ENCODE data around the gene PCDHGA9.

PCDHGA9 gene

DNA sequence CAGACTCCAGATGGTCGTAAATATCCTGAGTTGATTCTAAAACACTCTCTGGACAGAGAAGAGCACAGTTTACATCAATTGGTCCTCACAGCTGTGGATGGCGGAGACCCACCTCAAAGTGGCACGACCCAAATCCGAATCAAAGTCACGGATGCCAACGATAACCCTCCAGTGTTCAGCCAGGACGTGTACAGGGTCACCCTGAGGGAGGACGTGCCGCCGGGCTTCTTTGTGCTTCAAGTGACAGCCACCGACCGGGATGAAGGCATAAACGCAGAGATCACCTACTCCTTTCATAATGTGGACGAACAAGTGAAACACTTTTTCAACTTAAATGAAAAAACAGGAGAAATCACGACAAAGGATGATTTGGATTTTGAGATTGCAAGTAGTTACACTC, 41.9 kb upstream of the PCDHGA9 start:
- no peaks in the 10 kb centered on the region for H3K9me2 ChIP-seq (replicated peaks; ENCODE audit: insufficient read depth, low read length)
- H3K4me3 ChIP-seq (ENCODE audit: insufficient read depth, low read length, poor library complexity, severe bottlenecking), result peak overlapping the region; percentile 65
- H2AFZ ChIP-seq (ENCODE audit: low read depth, low read length, severe bottlenecking), result no peak overlapping the region
- H3K9me3 ChIP-seq (ENCODE audit: insufficient read depth, low read length), result peaks cover 32% of the 10 kb centered on the region; the same call in 1 of the 2 replicates
- peaks cover 10% of the 10 kb centered on the region; the same call in 1 of the 2 replicates for H3K36me3 ChIP-seq (ENCODE audit: low read length)
- no peaks in the 10 kb centered on the region for H3K79me2 ChIP-seq (ENCODE audit: insufficient read depth, low read length)
- peak overlapping the region; percentile 58 for H3K4me2 ChIP-seq (ENCODE audit: low read depth, low read length, poor library complexity, severe bottlenecking)
- H3F3A ChIP-seq (ENCODE audit: insufficient read depth), result peaks cover 4% of the 10 kb centered on the region; the same call in 1 of the 2 replicates
- no peaks in the 10 kb centered on the region for H3K27me3 ChIP-seq (ENCODE audit: low read length)
- no peaks in the 10 kb centered on the region for H4K20me1 ChIP-seq (ENCODE audit: low read depth, low read length)
- no peak overlapping the region for H3K27ac ChIP-seq (ENCODE audit: low read depth, low read length)
- H3K9ac ChIP-seq (ENCODE audit: low read length), result no peak overlapping the region
- no peak for TF ChIP-seq CTCF (IDR thresholded peaks at IDR 0.05; ENCODE audit: insufficient read depth, low read length, poor library complexity, severe bottlenecking)
- no peak for TF ChIP-seq EZH2phosphoT487 (conservative IDR thresholded peaks at IDR 0.05; ENCODE audit: low read length)

DNA sequence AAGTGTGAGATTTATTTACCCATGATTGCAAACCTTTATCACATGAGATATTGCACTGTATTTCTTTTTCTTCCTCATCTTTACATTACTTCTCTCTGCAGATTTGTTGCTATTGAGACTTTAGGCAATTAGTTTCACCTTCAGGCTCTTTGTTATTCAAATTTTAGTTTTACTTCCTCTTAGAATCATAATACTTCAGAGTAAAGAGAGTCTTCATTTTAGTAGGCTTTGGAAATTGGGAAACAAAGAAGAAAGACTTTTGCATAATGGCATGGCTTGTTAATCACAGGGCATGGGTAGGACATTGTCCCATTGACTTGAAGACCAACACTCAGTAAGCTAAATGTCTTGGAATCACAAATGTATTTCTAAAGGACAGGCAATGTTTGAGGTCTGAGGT, 39.9 kb upstream of the PCDHGA9 start:
- H3K27me3 ChIP-seq (ENCODE audit: low read length), result no peaks in the 10 kb centered on the region
- H3K79me2 ChIP-seq (ENCODE audit: insufficient read depth, low read length), result no peaks in the 10 kb centered on the region
- H3K27ac ChIP-seq (ENCODE audit: low read depth, low read length), result peak overlapping the region; percentile 55
- no peaks in the 10 kb centered on the region for H4K20me1 ChIP-seq (ENCODE audit: low read depth, low read length)
- H2AFZ ChIP-seq (ENCODE audit: low read depth, low read length, severe bottlenecking), result no peak overlapping the region
- peak overlapping the region; percentile 36 for H3K4me3 ChIP-seq (ENCODE audit: insufficient read depth, low read length, poor library complexity, severe bottlenecking)
- peaks cover 10% of the 10 kb centered on the region; the same call in 1 of the 2 replicates for H3K36me3 ChIP-seq (ENCODE audit: low read length)
- peaks cover 32% of the 10 kb centered on the region; the same call in 1 of the 2 replicates for H3K9me3 ChIP-seq (ENCODE audit: insufficient read depth, low read length)
- H3K4me2 ChIP-seq (ENCODE audit: low read depth, low read length, poor library complexity, severe bottlenecking), result peak overlapping the region; percentile 61
- H3K9ac ChIP-seq (ENCODE audit: low read length), result 0 out of 2 replicates have a peak overlapping the region, but pooled peaks have one; percentile 5
- H3K9me2 ChIP-seq (replicated peaks; ENCODE audit: insufficient read depth, low read length), result no peaks in the 10 kb centered on the region
- peaks cover 4% of the 10 kb centered on the region; the same call in 1 of the 2 replicates for H3F3A ChIP-seq (ENCODE audit: insufficient read depth)
- TF ChIP-seq CTCF (IDR thresholded peaks at IDR 0.05; ENCODE audit: insufficient read depth, low read length, poor library complexity, severe bottlenecking), result no peak

DNA sequence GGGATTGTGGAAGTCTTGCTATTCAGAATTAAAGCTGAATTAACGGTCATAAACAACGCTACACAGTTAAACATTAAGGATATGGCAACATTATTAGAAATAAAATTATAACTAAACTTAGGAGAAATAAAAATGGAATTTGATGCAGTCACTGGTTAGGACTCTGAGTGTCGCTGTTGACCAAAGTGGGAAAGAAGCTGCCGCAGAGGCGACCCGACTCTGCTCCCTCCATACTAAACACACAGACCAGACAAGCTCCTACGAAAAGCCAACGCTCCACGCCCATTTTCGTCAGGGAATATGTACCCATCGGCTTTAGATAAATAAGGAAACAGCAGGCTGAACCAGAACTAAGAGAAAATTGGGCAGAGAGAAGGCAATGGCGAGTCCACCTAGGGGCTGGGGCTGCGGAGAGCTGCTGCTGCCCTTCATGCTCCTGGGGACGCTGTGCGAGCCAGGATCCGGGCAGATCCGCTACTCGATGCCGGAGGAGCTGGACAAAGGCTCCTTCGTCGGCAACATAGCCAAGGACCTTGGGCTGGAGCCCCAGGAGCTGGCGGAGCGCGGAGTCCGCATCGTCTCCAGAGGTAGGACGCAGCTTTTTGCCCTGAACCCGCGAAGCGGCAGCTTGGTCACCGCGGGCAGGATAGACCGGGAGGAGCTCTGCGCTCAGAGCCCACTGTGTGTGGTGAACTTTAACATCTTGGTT, 38.5 kb upstream of the PCDHGA9 start, which contains the start of gene PCDHGA5:
Gene PCDHGA5 (plus strand): TSS at position 211 of the 709 bp plus-strand sequence. CDS start 169 bp downstream, at position 380.
- H3K9me3 ChIP-seq (ENCODE audit: insufficient read depth, low read length), result peaks cover 32% of the 10 kb centered on the region; the same call in 1 of the 2 replicates

More for the DNA sequence above, 38.5 kb upstream of the PCDHGA9 start, which contains the start of gene PCDHGA5:
- Histone ChIP-seq H3K4me3 (ENCODE audit: insufficient read depth, low read length, poor library complexity, severe bottlenecking) (peak within 1 kb of the TSS; percentile 36), H3K36me3 (ENCODE audit: low read length) (peaks cover 10% of the 10 kb centered on the region; the same call in 1 of the 2 replicates), H3K9me2 (replicated peaks; ENCODE audit: insufficient read depth, low read length) (no peaks in the 10 kb centered on the region), H3K27me3 (ENCODE audit: low read length) (no peaks in the 10 kb centered on the region), H2AFZ (ENCODE audit: low read depth, low read length, severe bottlenecking) (no peak within 1 kb of the TSS), H3K9ac (ENCODE audit: low read length) (0 out of 2 replicates have a peak within 1 kb of the TSS, but pooled peaks have one; percentile 5), H3K27ac (ENCODE audit: low read depth, low read length) (peak within 1 kb of the TSS; percentile 55), H3K79me2 (ENCODE audit: insufficient read depth, low read length) (no peaks in the 10 kb centered on the region), H3K4me2 (ENCODE audit: low read depth, low read length, poor library complexity, severe bottlenecking) (peak within 1 kb of the TSS; percentile 61), H3F3A (ENCODE audit: insufficient read depth) (peaks cover 7% of the 10 kb centered on the region; the same call in 1 of the 2 replicates), H4K20me1 (ENCODE audit: low read depth, low read length) (no peaks in the 10 kb centered on the region)
- no peak for TF ChIP-seq CTCF (IDR thresholded peaks at IDR 0.05; ENCODE audit: insufficient read depth, low read length, poor library complexity, severe bottlenecking)
- TF ChIP-seq EZH2phosphoT487 (conservative IDR thresholded peaks at IDR 0.05; ENCODE audit: low read length), result no peak
